Colonic mucosa (tissue), 4 donors: ENCODE measurements around the gene LRRC40. TPM values are rescaled to one million over a fixed set of nuclear protein-coding genes. Genes with fewer than 3 reads are reported as not detected.

Experiments
- DNase-seq: peaks from one replicate; pipeline ENCODE4 v3.0.0-alpha.2; 2020
- H3K27ac ChIP-seq: fragments of 200-600 bp; one replicate; pipeline ENCODE4 v1.8.0; 2021
- H3K27me3 ChIP-seq: fragments of 200-600 bp; one replicate; pipeline ENCODE4 v1.8.0; 2021
- H3K36me3 ChIP-seq: fragments of 200-600 bp; one replicate; pipeline ENCODE4 v1.8.0; 2021
- H3K4me1 ChIP-seq: fragments of 200-600 bp; one replicate; pipeline ENCODE4 v1.8.0; 2021; ENCODE audit warnings: mild to moderate bottlenecking
- H3K4me3 ChIP-seq: fragments of 200-600 bp; one replicate; pipeline ENCODE4 v1.8.0; 2021
- H3K9ac ChIP-seq, 2 donors: one replicate each; pipeline ENCODE4 v1.7.0; 2013; ENCODE audit warnings: control low read depth in 2 of 2, low read depth in 2 of 2, low read length in 2 of 2
- H3K9me3 ChIP-seq: fragments of 200-600 bp; one replicate; pipeline ENCODE4 v1.8.0; 2021
- CTCF ChIP-seq: fragments of 200-600 bp; IDR thresholded peaks from one replicate; pipeline ENCODE4 v1.8.0; 2022; ENCODE audit warnings: antibody characterized with exemption, mild to moderate bottlenecking
- intact Hi-C: fragments of 100-400 bp; cut with DNase I; formaldehyde crosslinking; loops from one replicate; pipeline ENCODE4 v1.14.1; 2022
- total RNA-seq, 2 donors: library from RNA; stranded (reverse); fragmentation: NEBNext Ultra II Directional in 1 of 2; extraction: Animal tissue kit (Norgen Biotek cat#: 25700) in 1 of 2; gene quantifications; one replicate each; pipeline ENCODE4 v1.2.1, GENCODE V29; 2021
- donor health status: healthy.
- donor health status: DM: no; HTN: no; CAD: no.
- donor health status: DM: no; HTN: no; CAD: no.

Gene LRRC40
- total RNA-seq, 2 donors from 2014 or later = 10.2 to 10.7 TPM

GRCh38 chr1:70150444-70150843 is 54.9 kb downstream of the LRRC40 start:
- Histone ChIP-seq H3K9ac (no peak overlapping the region), H3K4me3 (no peak overlapping the region), H3K27ac (no peak overlapping the region), H3K9me3 (no peaks in the 10 kb centered on the region), H3K36me3 (no peaks in the 10 kb centered on the region), H3K4me1 (no peaks in the 10 kb centered on the region), H3K27me3 (no peaks in the 10 kb centered on the region)
- intact Hi-C loops = no loop called here
- DNase-seq = no peak
- TF ChIP-seq CTCF = no peak

- DNase-seq = no peak
- no peaks in the 10 kb centered on the region for H3K36me3 ChIP-seq
- H3K27me3 ChIP-seq = no peaks in the 10 kb centered on the region
- no peaks in the 10 kb centered on the region for H3K9me3 ChIP-seq
- no peak overlapping the region for H3K9ac ChIP-seq
- no peaks in the 10 kb centered on the region for H3K4me1 ChIP-seq
- no peak overlapping the region for H3K4me3 ChIP-seq
- H3K27ac ChIP-seq = no peak overlapping the region
- no peak for TF ChIP-seq CTCF
- intact Hi-C loops = no loop called here
Measured at GRCh38 chr1:70146488-70146887, 58.9 kb downstream of the LRRC40 start.

GRCh38 chr1:70143048-70143659 is 62.2 kb downstream of the LRRC40 start:
- intact Hi-C loops = no loop called here
- Histone ChIP-seq H3K9me3 (no peaks in the 10 kb centered on the region), H3K36me3 (no peaks in the 10 kb centered on the region), H3K9ac (no peak overlapping the region), H3K27me3 (no peaks in the 10 kb centered on the region), H3K27ac (no peak overlapping the region), H3K4me1 (no peaks in the 10 kb centered on the region), H3K4me3 (no peak overlapping the region)
- TF ChIP-seq CTCF = no peak
- DNase-seq = no peak

- Histone ChIP-seq H3K4me1 (no peaks in the 10 kb centered on the region), H3K27ac (no peak overlapping the region), H3K27me3 (no peaks in the 10 kb centered on the region), H3K36me3 (no peaks in the 10 kb centered on the region), H3K9me3 (no peaks in the 10 kb centered on the region), H3K9ac (no peak overlapping the region), H3K4me3 (no peak overlapping the region)
- DNase-seq = no peak
- intact Hi-C loops = no loop called here
- no peak for TF ChIP-seq CTCF
Measured at GRCh38 chr1:70142075-70142474, 63.3 kb downstream of the LRRC40 start.

- H3K27ac ChIP-seq = no peak overlapping the region
- H3K4me1 ChIP-seq = no peaks in the 10 kb centered on the region
- no peaks in the 10 kb centered on the region for H3K9me3 ChIP-seq
- intact Hi-C loops = no loop called here
- no peak for DNase-seq
- no peak for TF ChIP-seq CTCF
- no peaks in the 10 kb centered on the region for H3K36me3 ChIP-seq
- H3K27me3 ChIP-seq = no peaks in the 10 kb centered on the region
- no peak overlapping the region for H3K9ac ChIP-seq
- H3K4me3 ChIP-seq = no peak overlapping the region
Measured at GRCh38 chr1:70140894-70141293, 64.5 kb downstream of the LRRC40 start.
